GM18505 (cell line): ENCODE results near the gene VKORC1.

Experiments used
- ATAC-seq: cut with Tn5 transposase; IDR thresholded peaks from one replicate; pipeline ENCODE4 v1.9.1; 2021; ENCODE audit not compliant: unreplicated experiment
- POLR2A ChIP-seq: IDR thresholded peaks from 4 replicates; pipeline ENCODE4 v1.6.1; 2011; ENCODE audit warnings: borderline replicate concordance; ENCODE audit not compliant: insufficient read depth, insufficient read length; ENCODE audit errors: extremely low read depth

Gene VKORC1

DNA sequence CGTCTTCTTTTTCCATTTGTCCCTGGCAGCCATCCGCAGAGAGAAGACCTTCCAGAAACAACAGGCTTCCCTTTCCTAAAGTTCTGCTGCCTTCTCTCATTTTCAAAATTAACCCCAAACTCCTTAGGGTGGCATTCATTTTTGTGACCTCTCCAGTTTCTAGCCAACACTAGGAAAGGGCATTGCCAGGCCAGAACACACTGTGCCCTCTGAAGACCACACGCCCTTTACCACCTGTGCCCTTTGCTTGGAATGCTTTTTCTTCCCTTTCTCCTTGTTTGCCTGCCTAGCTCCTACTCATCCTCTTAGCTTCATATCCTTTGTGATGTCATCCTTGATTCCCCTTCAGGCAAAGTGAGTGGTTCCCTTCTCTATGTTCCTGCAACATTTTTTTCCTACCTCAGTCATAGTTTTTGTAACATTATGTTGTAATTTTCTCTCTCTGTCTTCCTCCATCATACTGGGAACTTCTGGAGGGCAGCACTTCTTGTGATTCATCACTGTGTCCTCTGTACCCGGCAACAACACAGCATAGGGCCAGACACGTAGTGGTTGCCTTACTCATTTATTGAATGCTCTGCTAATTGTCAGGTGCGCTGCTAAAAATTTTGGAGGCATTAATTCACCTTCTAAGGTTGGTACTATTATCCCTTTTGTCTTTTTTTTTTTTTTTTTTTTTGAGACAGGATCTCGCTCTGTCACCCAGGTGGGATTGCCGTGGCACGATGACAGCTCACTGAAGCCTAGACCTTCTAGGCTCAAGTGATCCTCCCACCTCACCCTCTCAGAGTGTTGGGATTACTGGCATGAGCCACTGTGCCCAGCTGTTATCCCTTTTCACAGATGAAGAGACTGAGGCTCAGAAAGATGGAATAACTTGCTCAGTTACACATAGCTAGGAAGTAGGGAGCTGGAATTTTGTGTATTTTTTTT lies 23.9 kb upstream of the VKORC1 start:
- TF ChIP-seq POLR2A: no peak
- ATAC-seq: no peak

- peak; percentile 93 for ATAC-seq
- TF ChIP-seq POLR2A: peak; percentile 91
These were observed 23.0 kb upstream of the VKORC1 start, which contains the start of gene KAT8 for GRCh38 chr16:31117384-31118222. Gene KAT8 (plus strand): TSS chr16:31117664. CDS start chr16:31117682, 18 bp downstream.

GRCh38 chr16:31114468-31114867 lies 19.9 kb upstream of the VKORC1 start:
- TF ChIP-seq POLR2A: no peak
- no peak for ATAC-seq

DNA sequence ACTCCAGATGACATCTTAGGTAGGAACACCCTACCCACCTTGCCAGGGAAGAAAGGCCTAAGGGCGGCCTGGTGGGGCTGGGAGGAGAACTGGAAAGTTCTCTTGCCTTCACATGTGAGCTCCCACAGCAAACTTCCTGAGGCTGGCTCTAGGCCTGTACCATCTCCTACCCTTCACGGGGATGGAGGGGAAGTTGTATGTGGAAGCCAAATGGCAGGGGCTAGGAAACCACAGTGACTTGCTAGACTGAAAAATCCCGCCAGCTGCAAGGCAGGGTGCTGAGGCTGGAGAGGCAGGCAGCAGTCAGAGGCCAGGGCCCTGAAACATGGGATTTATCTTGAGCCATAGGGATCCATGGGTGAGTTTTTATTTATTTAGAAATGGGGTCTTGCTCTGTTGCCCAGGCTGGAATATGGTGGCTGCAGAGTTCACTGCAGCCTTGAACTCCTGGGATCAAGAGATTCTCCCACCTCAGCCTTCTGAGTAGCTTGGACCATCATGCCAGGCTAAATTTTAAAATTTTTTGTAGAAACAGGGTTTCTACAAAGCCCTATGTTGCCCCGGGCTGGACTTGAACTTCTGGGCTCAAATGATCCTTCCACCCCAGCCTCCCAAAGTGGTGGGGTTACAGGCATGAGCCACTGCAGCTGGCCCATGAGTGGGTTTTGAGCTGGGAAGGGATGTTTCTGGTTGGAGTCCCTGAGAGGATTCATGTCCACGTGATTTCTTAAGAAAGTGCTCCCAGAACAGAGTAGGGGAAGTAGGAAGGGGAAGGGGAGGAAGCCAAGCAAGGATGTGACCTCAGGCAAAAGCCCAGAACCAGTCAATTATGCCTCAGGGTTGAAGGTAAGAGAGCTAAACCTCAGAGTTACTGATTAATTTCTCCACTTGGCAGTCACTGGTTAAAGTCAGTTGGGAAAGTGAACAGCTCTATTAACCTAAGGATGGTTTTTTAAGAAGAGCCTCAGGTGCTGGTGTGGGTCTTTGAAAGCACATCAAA lies 18.8 kb upstream of the VKORC1 start:
- no peak for ATAC-seq
- TF ChIP-seq POLR2A: no peak

- ATAC-seq: no peak
- TF ChIP-seq POLR2A: no peak
These were observed 18.1 kb upstream of the VKORC1 start for GRCh38 chr16:31112711-31113110.

DNA sequence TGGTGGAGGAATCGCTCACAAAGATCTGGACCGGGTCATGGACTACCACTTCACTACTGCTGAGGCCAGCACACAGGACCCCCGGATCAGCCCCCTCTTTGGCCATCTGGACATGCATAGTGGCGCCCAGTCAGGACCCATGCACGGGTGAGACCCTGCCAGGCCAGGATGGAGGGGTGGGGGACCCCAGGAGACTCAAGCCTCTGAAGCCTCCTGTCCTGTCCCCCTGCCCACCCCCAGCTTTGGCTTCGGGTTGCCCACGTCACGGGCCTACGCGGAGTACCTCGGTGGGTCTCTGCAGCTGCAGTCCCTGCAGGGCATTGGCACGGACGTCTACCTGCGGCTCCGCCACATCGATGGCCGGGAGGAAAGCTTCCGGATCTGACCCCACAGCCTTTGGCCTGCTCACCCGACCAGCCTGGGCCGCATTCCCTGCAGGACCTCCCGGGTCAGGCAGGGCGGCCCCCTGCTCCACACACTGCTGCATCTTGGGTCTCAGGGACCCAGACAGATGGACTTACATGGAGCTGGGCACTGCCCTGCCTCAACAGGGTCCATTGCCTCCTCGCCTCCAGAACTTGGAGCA lies 17.4 kb upstream of the VKORC1 start:
- ATAC-seq: no peak
- TF ChIP-seq POLR2A: no peak

- no peak for ATAC-seq
- no peak for TF ChIP-seq POLR2A
These were observed 15.8 kb upstream of the VKORC1 start for GRCh38 chr16:31110106-31111034.

DNA sequence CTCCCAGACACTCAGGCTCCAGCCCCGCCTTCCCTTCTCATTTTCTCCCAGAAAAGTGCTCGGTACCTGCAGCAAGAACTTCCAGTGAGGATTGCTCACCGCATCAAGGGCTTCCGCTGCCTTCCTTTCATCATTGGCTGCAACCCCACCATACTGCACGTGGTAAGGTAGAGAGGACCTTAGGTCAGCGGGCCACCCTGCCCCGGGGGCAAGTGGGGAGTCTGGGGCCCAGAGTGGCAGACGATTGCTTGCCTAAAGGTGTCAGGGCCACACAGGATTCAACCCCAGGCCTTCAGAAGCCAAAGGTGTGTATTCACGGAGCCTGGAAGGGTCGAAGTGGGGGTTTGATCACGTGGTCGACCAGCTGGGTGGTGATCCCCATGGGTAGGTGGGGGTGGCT lies 15.0 kb upstream of the VKORC1 start:
- TF ChIP-seq POLR2A: no peak
- no peak for ATAC-seq

GRCh38 chr16:31108794-31109558 lies 14.4 kb upstream of the VKORC1 start:
- no peak for ATAC-seq
- no peak for TF ChIP-seq POLR2A

DNA sequence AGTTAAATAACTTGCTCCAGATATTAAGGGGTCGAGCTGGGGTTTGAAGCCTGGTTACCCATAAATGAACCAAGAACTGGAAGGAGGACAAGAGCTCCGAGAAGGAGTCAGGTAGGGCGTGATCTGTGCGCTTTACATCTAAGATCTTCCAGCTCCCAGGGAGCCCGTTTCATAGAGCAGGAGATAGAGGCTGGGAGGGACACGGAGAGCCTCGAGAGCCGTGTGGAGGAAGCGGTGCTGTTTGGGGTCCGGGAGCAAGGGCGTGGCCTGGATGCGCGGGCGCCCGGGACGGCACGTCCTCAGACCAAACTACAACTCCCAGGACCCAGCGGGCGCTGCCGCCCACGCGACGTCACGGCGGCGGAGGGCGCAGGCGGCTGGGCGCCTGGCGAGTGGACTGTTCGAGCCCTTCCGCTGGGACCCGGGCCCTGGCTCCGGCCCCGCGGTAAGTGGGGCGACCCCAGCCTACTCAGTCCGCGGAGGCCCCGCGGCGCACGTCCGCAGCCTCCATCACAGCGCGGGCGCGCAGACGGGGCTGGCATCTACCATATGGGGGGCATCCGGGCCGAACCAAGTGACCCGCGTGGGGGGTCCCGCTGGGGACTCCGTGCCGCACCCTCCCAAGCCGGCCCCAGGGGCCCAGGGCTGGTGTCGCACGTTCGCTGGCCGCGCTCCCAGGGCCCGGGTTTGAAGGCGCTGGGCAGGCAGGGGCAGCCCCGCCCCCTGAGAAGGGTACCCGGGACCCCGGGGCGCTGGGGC lies 13.6 kb upstream of the VKORC1 start, which contains the start of gene BCKDK:
Gene BCKDK (plus strand): TSS at position 352 of the 759 bp plus-strand sequence. CDS start 838 bp downstream, outside the sequence.
- peak; percentile 85 for ATAC-seq
- TF ChIP-seq POLR2A: peak; percentile 77

DNA sequence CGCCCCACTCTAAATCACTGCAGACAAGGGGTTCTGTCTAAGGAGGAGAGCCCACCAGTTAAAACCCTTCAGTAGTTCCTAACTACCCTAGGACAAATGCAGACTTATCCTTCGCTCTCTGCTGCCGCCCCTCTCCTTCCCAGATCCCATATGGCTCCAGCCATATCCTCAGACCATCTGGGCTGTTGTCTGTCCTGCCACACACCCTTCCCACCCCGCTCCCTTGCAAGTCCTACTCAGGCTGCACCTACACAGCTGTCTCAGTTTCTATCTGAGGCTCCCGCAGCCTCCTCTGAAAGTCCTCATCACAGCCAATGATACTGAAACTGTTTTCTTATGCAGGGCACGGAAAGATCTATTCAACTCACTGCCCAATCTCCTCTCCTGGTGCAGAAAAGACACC lies 12.9 kb upstream of the VKORC1 start:
- ATAC-seq: no peak
- TF ChIP-seq POLR2A: no peak
